OCI-LY7 (cell line): ENCODE results near the gene PTGER4.

Experiments used
- CTCF ChIP-seq: fragments of 200-600 bp; sonication (generic); conservative IDR thresholded peaks from 2 replicates; pipeline ENCODE4 v1.5.1; 2014; ENCODE audit warnings: mild to moderate bottlenecking, antibody characterized with exemption, low read length, moderate library complexity, mixed read lengths
- EZH2phosphoT487 ChIP-seq: fragments of 200-600 bp; sonication (generic); IDR thresholded peaks from 2 replicates; pipeline ENCODE4 v1.6.1; 2018; ENCODE audit warnings: low read depth, borderline replicate concordance, mild to moderate bottlenecking, mixed run types, antibody characterized with exemption, low read length, moderate library complexity, mixed read lengths

- TF ChIP-seq CTCF: no peak
- TF ChIP-seq EZH2phosphoT487: no peak
These were observed 6.3 kb downstream of the PTGER4 start for GRCh38 chr5:40685976-40686486.
